ENCODE data around the gene GPRC5B. TPM values are rescaled to one million over a fixed set of nuclear protein-coding genes. Genes with fewer than 3 reads are reported as not detected.

Gene GPRC5B
- total RNA-seq, 4 donors from 2014 or later = 16.5 to 53.0 (median 22.3) TPM

GRCh38 chr16:19898166-19898565 lies 13.5 kb upstream of the GPRC5B start:
- intact Hi-C loops (cut with DNase I; ENCODE audit: low total_unique reads) = no loop called here
- no peak for DNase-seq
- H3K9me3 ChIP-seq = no peaks in the 10 kb centered on the region

DNA sequence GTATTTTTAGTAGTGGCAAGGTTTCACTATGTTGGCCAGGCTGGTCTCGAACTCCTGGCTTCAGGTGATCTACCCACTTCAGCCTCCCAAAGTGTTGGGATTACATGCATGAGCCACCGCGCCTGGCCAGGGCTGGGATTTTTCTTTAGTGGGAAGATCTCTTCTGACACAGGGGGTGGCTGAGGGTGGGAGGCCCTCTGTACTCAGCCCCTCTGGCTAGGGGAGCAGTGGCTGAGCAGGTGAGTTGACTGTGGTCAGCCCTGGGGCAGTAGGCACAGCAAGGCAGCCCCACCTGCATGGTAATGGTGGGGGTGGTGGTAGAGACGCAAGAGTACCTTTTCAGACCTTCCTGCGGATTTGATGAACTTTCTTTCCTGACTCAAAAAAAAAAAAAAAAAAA lies 12.3 kb upstream of the GPRC5B start:
- no peak for DNase-seq
- intact Hi-C loops (cut with DNase I; ENCODE audit: low total_unique reads) = no loop called here
- no peaks in the 10 kb centered on the region for H3K4me1 ChIP-seq
- H3K27ac ChIP-seq = no peak overlapping the region
- H3K27me3 ChIP-seq = no peaks in the 10 kb centered on the region
- no peak overlapping the region for H3K4me3 ChIP-seq
- H3K9me3 ChIP-seq = no peaks in the 10 kb centered on the region
- H3K36me3 ChIP-seq = no peaks in the 10 kb centered on the region
- no peak for TF ChIP-seq POLR2A (IDR thresholded peaks at IDR 0.05)

More at GRCh38 chr16:19898166-19898565, 13.5 kb upstream of the GPRC5B start:
- no peaks in the 10 kb centered on the region for H3K36me3 ChIP-seq
- no peak overlapping the region for H3K4me3 ChIP-seq
- H3K27me3 ChIP-seq = no peaks in the 10 kb centered on the region
- H3K4me1 ChIP-seq = no peaks in the 10 kb centered on the region
- H3K27ac ChIP-seq = no peak overlapping the region
- no peak for TF ChIP-seq POLR2A (IDR thresholded peaks at IDR 0.05)
- TF ChIP-seq, protein P1, sequence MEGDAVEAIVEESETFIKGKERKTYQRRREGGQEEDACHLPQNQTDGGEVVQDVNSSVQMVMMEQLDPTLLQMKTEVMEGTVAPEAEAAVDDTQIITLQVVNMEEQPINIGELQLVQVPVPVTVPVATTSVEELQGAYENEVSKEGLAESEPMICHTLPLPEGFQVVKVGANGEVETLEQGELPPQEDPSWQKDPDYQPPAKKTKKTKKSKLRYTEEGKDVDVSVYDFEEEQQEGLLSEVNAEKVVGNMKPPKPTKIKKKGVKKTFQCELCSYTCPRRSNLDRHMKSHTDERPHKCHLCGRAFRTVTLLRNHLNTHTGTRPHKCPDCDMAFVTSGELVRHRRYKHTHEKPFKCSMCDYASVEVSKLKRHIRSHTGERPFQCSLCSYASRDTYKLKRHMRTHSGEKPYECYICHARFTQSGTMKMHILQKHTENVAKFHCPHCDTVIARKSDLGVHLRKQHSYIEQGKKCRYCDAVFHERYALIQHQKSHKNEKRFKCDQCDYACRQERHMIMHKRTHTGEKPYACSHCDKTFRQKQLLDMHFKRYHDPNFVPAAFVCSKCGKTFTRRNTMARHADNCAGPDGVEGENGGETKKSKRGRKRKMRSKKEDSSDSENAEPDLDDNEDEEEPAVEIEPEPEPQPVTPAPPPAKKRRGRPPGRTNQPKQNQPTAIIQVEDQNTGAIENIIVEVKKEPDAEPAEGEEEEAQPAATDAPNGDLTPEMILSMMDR (IDR thresholded peaks at IDR 0.05) = no peak

DNA sequence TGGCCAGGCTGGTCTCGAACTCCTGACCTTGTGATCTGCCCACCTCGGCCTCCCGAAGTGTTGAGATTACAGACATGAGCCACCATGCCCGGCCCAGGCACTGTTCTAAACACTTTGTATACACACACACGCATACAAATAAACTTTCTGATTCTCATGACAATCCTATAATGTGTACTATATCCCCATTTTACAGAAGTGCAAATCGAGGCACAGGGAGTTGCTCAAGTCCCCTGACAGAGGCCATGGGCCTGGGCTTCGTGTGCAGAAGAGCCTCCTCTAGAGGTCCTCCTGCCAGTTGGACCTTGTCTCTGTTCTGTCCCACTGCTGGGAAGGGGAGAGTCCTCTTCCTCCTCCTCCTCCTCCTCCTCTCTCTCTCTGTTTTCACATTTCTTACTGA lies 9.9 kb upstream of the GPRC5B start:
- H3K36me3 ChIP-seq = no peaks in the 10 kb centered on the region
- DNase-seq = no peak
- H3K9me3 ChIP-seq = no peaks in the 10 kb centered on the region
- no peak overlapping the region for H3K27ac ChIP-seq
- no peak overlapping the region for H3K4me3 ChIP-seq
- no peak for TF ChIP-seq POLR2A (IDR thresholded peaks at IDR 0.05)
- TF ChIP-seq, protein P1 (IDR thresholded peaks at IDR 0.05) = no peak
- H3K27me3 ChIP-seq = no peaks in the 10 kb centered on the region
- intact Hi-C loops (cut with DNase I; ENCODE audit: low total_unique reads) = no loop called here
- H3K4me1 ChIP-seq = no peaks in the 10 kb centered on the region

GRCh38 chr16:19892902-19893301 lies 8.3 kb upstream of the GPRC5B start:
- H3K27me3 ChIP-seq = no peaks in the 10 kb centered on the region
- no peak overlapping the region for H3K4me3 ChIP-seq
- H3K9me3 ChIP-seq = no peaks in the 10 kb centered on the region
- H3K27ac ChIP-seq = no peak overlapping the region
- intact Hi-C loops (cut with DNase I; ENCODE audit: low total_unique reads) = no loop called here
- no peak for DNase-seq
- no peak for TF ChIP-seq POLR2A (IDR thresholded peaks at IDR 0.05)
- TF ChIP-seq, protein P1 (IDR thresholded peaks at IDR 0.05) = no peak
- no peaks in the 10 kb centered on the region for H3K36me3 ChIP-seq
- H3K4me1 ChIP-seq = no peaks in the 10 kb centered on the region

- intact Hi-C loops (cut with DNase I; ENCODE audit: low total_unique reads) = no loop called here
Observed at GRCh38 chr16:19890901-19891300, 6.3 kb upstream of the GPRC5B start.

More at GRCh38 chr16:19890901-19891300, 6.3 kb upstream of the GPRC5B start:
- no peaks in the 10 kb centered on the region for H3K4me1 ChIP-seq
- no peak for DNase-seq
- no peaks in the 10 kb centered on the region for H3K27me3 ChIP-seq
- no peak overlapping the region for H3K27ac ChIP-seq
- no peak overlapping the region for H3K4me3 ChIP-seq
- H3K9me3 ChIP-seq = no peaks in the 10 kb centered on the region
- TF ChIP-seq, protein P1 (IDR thresholded peaks at IDR 0.05) = no peak
- TF ChIP-seq POLR2A (IDR thresholded peaks at IDR 0.05) = no peak
- H3K36me3 ChIP-seq = no peaks in the 10 kb centered on the region

All from uterus (tissue), 4 donors.